ENCODE data around the gene AIFM2.

DNA sequence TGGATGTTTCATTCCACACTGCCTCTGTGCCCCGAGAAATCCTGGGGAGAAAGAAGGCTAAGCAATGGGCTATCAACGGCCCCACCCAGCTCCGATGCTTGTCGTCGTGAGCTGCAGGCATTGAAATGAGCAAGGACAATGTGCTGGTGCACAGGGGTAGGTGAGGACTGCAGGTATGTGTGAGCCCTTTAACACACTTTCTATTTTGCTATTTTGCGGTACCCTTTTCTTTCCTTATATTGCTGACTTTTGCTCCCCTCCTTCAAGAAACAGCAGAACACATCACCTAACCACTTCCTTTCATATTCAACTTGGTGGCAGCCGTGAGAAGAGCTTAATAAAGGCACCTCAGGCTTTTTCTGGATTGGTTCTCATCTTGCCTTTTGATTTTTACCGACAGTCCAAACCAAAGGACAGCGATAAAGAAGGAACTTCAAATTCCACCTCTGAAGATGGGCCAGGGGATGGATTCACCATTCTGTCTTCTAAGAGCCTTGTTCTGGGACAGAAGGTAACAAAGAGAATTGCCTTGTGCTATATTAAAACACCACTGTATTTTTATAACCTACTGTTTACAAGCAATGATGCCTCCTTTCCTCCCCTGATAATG is 39.2 kb downstream of the AIFM2 start:
- TF ChIP-seq, protein P1, sequence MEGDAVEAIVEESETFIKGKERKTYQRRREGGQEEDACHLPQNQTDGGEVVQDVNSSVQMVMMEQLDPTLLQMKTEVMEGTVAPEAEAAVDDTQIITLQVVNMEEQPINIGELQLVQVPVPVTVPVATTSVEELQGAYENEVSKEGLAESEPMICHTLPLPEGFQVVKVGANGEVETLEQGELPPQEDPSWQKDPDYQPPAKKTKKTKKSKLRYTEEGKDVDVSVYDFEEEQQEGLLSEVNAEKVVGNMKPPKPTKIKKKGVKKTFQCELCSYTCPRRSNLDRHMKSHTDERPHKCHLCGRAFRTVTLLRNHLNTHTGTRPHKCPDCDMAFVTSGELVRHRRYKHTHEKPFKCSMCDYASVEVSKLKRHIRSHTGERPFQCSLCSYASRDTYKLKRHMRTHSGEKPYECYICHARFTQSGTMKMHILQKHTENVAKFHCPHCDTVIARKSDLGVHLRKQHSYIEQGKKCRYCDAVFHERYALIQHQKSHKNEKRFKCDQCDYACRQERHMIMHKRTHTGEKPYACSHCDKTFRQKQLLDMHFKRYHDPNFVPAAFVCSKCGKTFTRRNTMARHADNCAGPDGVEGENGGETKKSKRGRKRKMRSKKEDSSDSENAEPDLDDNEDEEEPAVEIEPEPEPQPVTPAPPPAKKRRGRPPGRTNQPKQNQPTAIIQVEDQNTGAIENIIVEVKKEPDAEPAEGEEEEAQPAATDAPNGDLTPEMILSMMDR (IDR thresholded peaks at IDR 0.05): no peak
- no peak for TF ChIP-seq POLR2A (IDR thresholded peaks at IDR 0.05)

Data from Peyer's patch (tissue), 4 donors.